ENCODE data around the gene CPLANE2. TPM values are rescaled to one million over a fixed set of nuclear protein-coding genes. Genes with fewer than 3 reads are reported as not detected.

CPLANE2 gene
- total and polyA plus RNA-seq, 2 of the 4 experiments (the other 2 are of a cell fraction) = 3.2 to 5.8 TPM

DNA sequence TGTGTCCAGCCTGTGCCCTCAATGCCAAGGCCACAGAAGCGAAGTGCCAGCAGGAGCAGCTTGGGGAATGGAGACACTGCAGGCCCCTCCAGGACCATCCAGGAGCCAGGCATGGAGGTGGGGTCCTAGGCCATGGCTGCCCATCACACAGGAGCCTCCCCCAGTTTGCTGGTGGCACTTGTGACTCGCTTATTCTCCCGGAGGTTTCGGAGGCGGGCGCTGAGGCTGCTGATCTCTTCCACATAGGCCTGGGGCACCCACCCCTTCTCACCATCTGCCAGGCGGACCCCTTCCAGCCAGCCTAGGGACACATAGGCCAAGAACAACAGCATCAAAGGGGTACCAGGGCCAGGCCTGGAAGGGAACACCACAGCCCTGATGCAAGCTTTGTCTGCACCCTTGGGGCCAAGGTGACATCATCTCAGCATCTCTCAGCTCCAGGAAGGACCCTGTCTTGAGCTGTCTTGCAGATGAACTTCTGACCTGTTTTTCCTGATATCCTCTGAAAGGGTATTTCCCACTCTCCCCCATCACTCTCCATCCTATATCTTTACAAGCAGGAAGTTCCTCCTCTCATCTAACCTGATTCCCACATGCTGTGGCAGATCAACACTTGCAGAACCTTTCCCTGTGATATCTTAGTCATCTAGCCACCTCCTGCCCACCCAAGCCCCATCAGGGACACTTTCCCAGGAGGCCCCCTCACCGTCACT, 38.4 kb downstream of the CPLANE2 start:
- H2AFZ ChIP-seq (replicated peaks; ENCODE audit: low read length, poor library complexity) = no peak overlapping the region
- POLR2A ChIA-PET (ENCODE audit: unreplicated experiment) = no interaction called here
- in situ Hi-C loops (cut with MboI; ENCODE audit: low sequenced_read_pairs) = loop anchor here (25.0 kb wide), 1 partner anchor 411 kb away; no protein-coding TSS in a partner anchor

More for the DNA sequence above, 38.4 kb downstream of the CPLANE2 start:
- no peak overlapping the region for H4K5ac ChIP-seq (ENCODE audit: low read depth, low read length)
- TF ChIP-seq CHD1 (IDR thresholded peaks at IDR 0.05; ENCODE audit: low read depth, low read length) (no peak), RFX5 (IDR thresholded peaks at IDR 0.05; ENCODE audit: low read depth, low read length) (no peak), RCOR1 (IDR thresholded peaks at IDR 0.05; ENCODE audit: insufficient replicate concordance, low read length) (no peak), BHLHE40 (IDR thresholded peaks at IDR 0.05; ENCODE audit: low read depth, low read length) (no peak), MXI1 (IDR thresholded peaks at IDR 0.05; ENCODE audit: borderline replicate concordance, low read depth, low read length) (no peak), USF2 (IDR thresholded peaks at IDR 0.05; ENCODE audit: low read depth, low read length) (no peak), FOS (IDR thresholded peaks at IDR 0.05; ENCODE audit: low read depth, low read length) (no peak), POLR2A (IDR thresholded peaks at IDR 0.05; ENCODE audit: low read depth, low read length) (no peak), CEBPB (IDR thresholded peaks at IDR 0.05; ENCODE audit: low read depth, low read length) (no peak), NFE2L2 (IDR thresholded peaks at IDR 0.05; ENCODE audit: low read depth, low read length) (no peak), SMC3 (IDR thresholded peaks at IDR 0.05; ENCODE audit: low read depth, low read length) (no peak), MAFK (IDR thresholded peaks at IDR 0.05; ENCODE audit: low read depth, low read length) (no peak), RAD21 (IDR thresholded peaks at IDR 0.05; ENCODE audit: low read length) (no peak), MAZ (IDR thresholded peaks at IDR 0.05; ENCODE audit: borderline replicate concordance, low read depth, low read length) (no peak)
- TF ChIP-seq, protein P1, sequence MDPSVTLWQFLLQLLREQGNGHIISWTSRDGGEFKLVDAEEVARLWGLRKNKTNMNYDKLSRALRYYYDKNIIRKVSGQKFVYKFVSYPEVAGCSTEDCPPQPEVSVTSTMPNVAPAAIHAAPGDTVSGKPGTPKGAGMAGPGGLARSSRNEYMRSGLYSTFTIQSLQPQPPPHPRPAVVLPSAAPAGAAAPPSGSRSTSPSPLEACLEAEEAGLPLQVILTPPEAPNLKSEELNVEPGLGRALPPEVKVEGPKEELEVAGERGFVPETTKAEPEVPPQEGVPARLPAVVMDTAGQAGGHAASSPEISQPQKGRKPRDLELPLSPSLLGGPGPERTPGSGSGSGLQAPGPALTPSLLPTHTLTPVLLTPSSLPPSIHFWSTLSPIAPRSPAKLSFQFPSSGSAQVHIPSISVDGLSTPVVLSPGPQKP (IDR thresholded peaks at IDR 0.05; ENCODE audit: borderline replicate concordance, low read depth, low read length) = no peak
- TF ChIP-seq, protein P2, sequence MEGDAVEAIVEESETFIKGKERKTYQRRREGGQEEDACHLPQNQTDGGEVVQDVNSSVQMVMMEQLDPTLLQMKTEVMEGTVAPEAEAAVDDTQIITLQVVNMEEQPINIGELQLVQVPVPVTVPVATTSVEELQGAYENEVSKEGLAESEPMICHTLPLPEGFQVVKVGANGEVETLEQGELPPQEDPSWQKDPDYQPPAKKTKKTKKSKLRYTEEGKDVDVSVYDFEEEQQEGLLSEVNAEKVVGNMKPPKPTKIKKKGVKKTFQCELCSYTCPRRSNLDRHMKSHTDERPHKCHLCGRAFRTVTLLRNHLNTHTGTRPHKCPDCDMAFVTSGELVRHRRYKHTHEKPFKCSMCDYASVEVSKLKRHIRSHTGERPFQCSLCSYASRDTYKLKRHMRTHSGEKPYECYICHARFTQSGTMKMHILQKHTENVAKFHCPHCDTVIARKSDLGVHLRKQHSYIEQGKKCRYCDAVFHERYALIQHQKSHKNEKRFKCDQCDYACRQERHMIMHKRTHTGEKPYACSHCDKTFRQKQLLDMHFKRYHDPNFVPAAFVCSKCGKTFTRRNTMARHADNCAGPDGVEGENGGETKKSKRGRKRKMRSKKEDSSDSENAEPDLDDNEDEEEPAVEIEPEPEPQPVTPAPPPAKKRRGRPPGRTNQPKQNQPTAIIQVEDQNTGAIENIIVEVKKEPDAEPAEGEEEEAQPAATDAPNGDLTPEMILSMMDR (conservative IDR thresholded peaks at IDR 0.05; ENCODE audit: low read depth, low read length) = no peak
- no peak overlapping the region for H4K91ac ChIP-seq (ENCODE audit: insufficient read depth, low read depth, low read length)
- no peak overlapping the region for H2BK5ac ChIP-seq (ENCODE audit: low read depth, low read length, poor library complexity, severe bottlenecking)
- intact Hi-C loops (cut with micrococcal nuclease) = no loop called here
- H3K56ac ChIP-seq (ENCODE audit: extremely low read depth, insufficient read depth, low read length) = no peak overlapping the region
- no peaks in the 10 kb centered on the region for H3K4me1 ChIP-seq (ENCODE audit: control insufficient read depth, insufficient read depth, low read length)
- ATAC-seq (ENCODE audit: low read depth) (no peak), DNase-seq (no peak)
- H2AK5ac ChIP-seq (ENCODE audit: low read depth, low read length) = no peak overlapping the region
- no TSS peak for BruUV-seq (replicated peaks)
- no peak overlapping the region for H3K4me2 ChIP-seq (ENCODE audit: low read depth, low read length)
- no peak overlapping the region for H2BK120ac ChIP-seq (ENCODE audit: low read depth, low read length)
- H3K18ac ChIP-seq (ENCODE audit: low read depth, low read length) = no peak overlapping the region
- dilution Hi-C loops (cut with HindIII; ENCODE audit: low sequenced_read_pairs, unreplicated experiment) = no loop called here
- H3K9me3 ChIP-seq (ENCODE audit: control insufficient read depth, insufficient read depth, low read length) = no peaks in the 10 kb centered on the region
- 100% methylated on average over 2 of the region's 8 CpGs; no CpG with 5 or more reads in 1 of the 2 experiments for WGBS, 2 experiments (ENCODE audit: extremely low coverage in 2 of 2, insufficient read length in 1 of 2)
- no peaks in the 10 kb centered on the region for H3K27me3 ChIP-seq (ENCODE audit: control insufficient read depth, insufficient read depth, low read length)
- H3K23ac ChIP-seq (ENCODE audit: low read depth, low read length) = no peak overlapping the region
- no peak overlapping the region for H4K8ac ChIP-seq (ENCODE audit: low read depth in 2 of 2, low read length in 2 of 2)
- CTCF ChIA-PET = no interaction called here
- H3K4ac ChIP-seq (ENCODE audit: low read depth, low read length) = no peak overlapping the region
- no peak overlapping the region for H2BK15ac ChIP-seq (ENCODE audit: low read depth, low read length)
- no peak overlapping the region for H2BK20ac ChIP-seq (ENCODE audit: low read depth, low read length)
- H3K36me3 ChIP-seq (ENCODE audit: control insufficient read depth, insufficient read depth, low read length) = peaks cover 6% of the 10 kb centered on the region; the same call in 1 of the 2 replicates
- no peaks in the 10 kb centered on the region for H3K79me1 ChIP-seq (ENCODE audit: low read depth in 1 of 2, low read length in 2 of 2)
- no peak overlapping the region for H3K27ac ChIP-seq (ENCODE audit: insufficient read depth, low read length)
- H2AK9ac ChIP-seq (replicated peaks; ENCODE audit: low read depth, low read length, poor library complexity) = no peak overlapping the region
- H3K14ac ChIP-seq (replicated peaks; ENCODE audit: low read depth, low read length) = no peak overlapping the region
- H3K9ac ChIP-seq (ENCODE audit: low read depth, low read length) = no peak overlapping the region
- no peaks in the 10 kb centered on the region for H3K9me1 ChIP-seq (ENCODE audit: insufficient read depth, low read length)
- H4K20me1 ChIP-seq (ENCODE audit: insufficient read depth, low read length) = no peaks in the 10 kb centered on the region; the same call in 1 of the 2 replicates
- no peak overlapping the region for H3K4me3 ChIP-seq (ENCODE audit: insufficient read depth, low read depth, low read length)

All from IMR-90 (cell line).